ENCODE data around the gene PPP5C.

DNA sequence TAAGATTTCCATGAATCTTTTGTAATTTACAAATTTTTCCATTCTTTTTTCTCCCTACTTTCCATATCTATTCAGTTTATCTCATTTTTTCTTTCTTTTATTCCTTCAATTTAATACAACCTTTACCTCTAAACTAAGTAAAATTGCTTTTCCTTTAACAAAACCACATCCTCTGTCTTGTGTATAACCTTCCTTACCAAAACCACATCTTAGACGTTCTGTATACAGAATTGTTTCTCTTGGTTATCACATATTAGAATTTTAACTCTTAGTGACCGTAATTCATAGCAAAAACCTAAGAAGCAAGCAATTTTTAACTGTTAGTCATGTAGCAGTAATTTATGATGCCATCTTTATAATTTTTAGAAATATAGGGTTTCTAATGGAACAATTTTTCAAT, 15.0 kb downstream of the PPP5C start:
- no peak for TF ChIP-seq CTCF (conservative IDR thresholded peaks at IDR 0.05; ENCODE audit: low read depth, low read length)
- no peak for TF ChIP-seq EZH2phosphoT487 (IDR thresholded peaks at IDR 0.05; ENCODE audit: borderline replicate concordance, low read length)
- no peak for TF ChIP-seq EZH2 (IDR thresholded peaks at IDR 0.05; ENCODE audit: low read length, unreplicated experiment)

All from PC-3 (cell line).